GM21360 (cell line): ENCODE data around the gene ARL3.
"Not testable (repeated sequence)": the region's sequence is repeated elsewhere in the genome, so short reads cannot be mapped to it uniquely, and the experiment has no call there.

Source experiments
- ATAC-seq: cut with Tn5 transposase; IDR thresholded peaks from one replicate; pipeline ENCODE4 v1.9.1; 2021; ENCODE audit warnings: mild to moderate bottlenecking, moderate library complexity; ENCODE audit not compliant: unreplicated experiment

ARL3 gene

DNA sequence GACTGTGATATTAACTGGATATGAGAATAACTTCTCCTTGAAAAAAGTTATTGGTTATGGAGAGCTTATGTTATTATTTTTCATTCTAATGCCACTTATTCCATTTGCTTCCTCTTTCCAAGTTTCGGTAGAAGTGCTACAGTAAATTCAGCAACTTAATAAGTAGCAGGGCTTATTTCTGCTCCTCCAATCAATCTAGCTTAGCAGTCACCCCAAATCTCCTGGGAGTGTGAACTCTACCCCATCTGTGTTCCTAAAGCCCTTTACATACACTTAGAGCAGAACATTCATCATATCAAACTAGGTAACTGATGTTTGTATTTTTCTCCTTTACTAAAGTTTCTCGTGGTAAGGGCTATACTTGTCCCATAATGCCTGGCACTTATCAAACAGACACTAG lies 8.7 kb downstream of the ARL3 start:
- no peak for ATAC-seq

DNA sequence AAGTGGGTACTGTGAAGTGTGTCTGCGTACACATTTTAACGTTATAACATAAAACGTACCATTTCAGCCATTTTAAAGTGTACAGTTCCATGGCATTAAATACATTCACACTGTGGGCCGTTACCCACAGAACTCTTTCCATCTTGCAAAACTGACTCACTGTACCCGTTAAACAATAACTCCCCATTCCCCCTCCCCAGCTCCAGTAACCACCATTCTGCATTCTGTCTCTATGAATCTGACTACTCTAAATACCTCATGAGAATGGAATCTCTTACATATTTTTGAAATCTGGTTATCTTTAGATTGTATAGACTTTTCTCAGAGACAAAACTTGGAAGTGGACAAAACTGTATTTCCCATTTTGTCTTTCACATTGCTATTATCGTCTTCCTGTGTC lies 9.3 kb downstream of the ARL3 start:
- ATAC-seq = no peak

DNA sequence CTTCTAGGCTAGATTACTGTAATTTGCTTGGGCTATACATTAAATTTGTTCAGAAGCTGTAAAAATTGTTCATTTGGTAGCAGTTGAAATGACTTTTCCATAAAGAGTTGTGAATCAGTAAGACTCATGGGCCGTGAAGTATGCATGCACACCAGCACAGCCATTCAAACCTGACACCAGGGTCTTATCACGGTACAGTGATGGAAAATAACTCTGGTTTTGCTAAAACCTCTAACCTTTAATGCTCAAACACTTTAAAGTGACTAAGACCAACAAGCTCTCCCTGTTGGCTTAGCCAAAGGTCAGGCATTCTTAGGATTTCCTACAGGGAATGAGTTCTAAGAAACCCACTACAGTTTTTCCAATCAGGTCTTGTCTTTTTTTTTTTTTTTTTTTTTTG lies 11.5 kb downstream of the ARL3 start:
- ATAC-seq = no peak

DNA sequence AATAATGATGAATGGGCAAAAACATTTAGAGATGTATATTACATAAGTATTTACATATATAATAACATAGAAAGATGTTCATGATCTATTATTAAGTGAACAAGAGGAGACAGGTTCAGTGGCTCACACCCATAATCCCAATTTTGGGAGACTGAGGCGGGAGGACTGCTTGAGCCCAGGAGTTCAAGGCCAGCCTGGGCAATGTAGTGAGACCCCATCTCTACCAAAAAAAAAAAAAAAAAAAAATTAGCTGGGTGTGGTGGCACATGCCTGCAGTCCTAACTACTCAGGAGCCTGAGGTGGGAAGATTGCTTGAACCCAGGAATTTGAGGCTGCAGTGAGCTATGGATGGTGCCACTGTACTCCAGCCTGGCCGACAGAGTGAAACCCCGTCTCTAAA lies 12.4 kb downstream of the ARL3 start:
- no peak for ATAC-seq

DNA sequence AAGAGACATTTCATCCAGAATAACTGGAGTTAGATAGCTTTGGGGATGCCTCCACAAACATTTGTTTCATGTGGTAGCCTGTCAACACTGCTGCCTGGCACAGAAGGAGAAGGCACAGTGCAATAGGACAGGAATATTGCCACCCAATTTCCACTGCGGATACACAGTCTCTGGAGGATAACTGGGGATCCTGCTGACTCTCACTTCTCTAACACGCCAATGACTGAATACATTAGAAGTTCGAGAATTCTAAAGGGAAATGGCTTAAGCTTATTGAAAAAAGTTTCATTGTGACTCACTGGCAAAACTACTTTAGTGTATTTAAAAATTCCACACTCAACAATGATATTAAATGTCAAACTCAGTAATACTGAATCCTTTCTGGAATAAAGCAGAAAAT lies 12.9 kb downstream of the ARL3 start:
- ATAC-seq = no peak

DNA sequence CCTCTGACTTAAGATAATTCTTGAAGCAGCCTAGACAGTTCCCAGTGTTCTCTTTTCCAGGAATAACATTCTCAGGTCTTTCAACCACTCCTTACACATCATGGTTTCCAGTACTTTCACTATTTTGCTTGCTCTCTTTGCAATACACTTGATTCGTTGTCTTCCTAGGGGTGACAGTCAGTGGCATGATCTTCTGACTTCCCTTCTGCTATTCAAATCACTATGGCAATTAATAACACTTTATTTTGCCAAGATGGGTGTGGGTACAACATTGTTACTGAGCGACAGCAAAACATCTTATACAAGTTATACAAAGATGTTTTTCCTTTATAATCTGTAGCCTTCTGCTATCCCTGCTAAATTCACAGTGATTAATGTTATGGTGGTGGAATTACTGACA lies 15.3 kb downstream of the ARL3 start:
- ATAC-seq = no peak

DNA sequence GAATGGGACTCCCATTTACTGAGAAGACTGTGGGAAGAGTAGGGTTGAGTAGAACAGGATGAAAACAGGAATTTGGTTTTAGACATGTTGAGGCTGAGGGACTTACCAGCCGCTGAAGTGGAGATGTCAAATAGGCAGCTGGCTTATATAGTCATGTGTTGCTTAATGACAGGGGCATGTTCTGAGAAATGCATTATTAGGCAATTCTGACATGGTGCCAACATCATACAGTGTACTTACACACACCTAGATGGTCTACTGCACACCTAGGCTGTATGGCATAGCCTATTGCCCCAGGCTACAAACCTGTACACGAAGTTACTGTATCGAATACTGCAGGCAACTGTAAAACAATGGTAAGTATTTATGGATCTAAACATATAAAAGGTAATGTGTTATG lies 17.5 kb downstream of the ARL3 start:
- no peak for ATAC-seq

GRCh38 chr10:102695401-102695800 lies 18.8 kb downstream of the ARL3 start:
- ATAC-seq = not testable (repeated sequence)

DNA sequence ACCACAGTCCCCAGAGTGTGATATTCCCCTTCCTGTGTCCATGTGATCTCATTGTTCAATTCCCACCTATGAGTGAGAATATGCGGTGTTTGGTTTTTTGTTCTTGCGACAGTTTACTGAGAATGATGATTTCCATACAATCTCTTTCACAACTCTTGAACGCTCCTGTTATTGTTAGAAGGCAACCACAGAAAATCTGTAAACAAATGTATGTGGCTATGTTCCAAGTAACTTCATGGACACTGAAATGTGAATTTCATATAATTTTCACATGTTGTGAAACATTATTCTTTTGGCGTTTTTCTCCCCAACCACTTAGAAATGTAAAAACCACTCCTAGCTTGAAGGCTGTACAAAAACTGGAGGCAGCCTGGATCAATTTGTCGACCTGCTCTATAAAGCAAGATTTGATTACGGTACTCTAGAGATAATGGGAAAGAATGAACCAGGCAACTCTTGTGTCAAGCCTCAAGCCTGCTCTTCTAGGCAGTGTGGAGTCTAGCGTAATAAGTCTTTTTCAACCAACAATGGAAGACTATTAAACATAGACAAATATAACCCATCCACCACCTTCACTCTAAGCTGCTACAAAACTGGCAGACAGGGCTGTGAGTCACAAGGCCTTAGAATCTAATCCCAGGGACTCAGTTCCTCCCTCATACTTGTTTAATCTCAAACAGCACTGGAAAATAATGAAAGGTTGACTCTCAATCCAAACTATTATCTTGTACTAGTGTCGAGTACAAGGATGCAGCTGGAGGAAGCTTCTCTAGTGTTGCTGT lies 22.7 kb downstream of the ARL3 start:
- no peak for ATAC-seq

DNA sequence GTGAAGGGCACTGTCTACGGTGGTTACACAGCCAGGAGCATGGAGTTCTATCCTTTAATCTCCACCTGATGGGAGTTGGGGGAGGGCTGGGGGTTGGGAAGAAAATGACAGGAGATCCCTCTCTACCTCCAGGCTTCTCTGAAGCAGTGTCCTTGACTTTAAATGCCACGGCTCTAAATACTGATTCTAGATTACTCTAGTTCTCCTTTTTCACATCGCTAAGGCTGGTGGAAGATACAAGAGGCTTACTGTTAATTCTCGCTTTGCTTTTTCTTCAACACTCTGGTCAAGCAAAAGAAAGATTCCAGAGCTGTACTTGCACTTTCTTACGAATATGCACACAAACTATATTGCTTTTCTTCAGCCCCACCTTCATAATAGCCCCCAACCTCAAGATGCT lies 30.5 kb downstream of the ARL3 start:
- no peak for ATAC-seq

GRCh38 chr10:102682981-102683380 lies 31.2 kb downstream of the ARL3 start:
- no peak for ATAC-seq

DNA sequence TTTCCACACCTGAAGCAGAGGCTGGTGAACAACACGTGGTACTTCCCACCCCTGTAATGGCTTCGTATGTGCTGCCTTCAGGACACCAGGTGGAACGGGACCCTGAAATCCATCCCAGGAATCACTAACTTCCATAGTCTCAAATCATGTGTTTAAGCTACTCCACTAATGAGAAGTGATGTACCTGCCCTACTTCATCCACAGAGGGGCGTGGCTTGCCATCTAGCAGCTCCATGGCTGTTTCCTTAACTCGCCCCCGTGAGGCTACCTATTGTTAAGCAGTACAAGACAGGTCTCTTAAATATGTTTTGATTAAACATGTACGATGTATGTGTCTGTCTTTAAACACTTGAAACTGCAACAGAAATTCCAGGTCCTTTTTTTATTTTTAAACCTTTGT lies 31.8 kb downstream of the ARL3 start:
- ATAC-seq = no peak

GRCh38 chr10:102681696-102682095 lies 32.5 kb downstream of the ARL3 start:
- ATAC-seq = no peak

GRCh38 chr10:102679596-102679995 lies 34.6 kb downstream of the ARL3 start:
- no peak for ATAC-seq

- no peak for ATAC-seq
Observed at GRCh38 chr10:102678842-102679289, 35.3 kb downstream of the ARL3 start.

GRCh38 chr10:102678068-102678400 lies 36.2 kb downstream of the ARL3 start:
- ATAC-seq = no peak

- no peak for ATAC-seq
Observed at GRCh38 chr10:102677331-102678067, 36.7 kb downstream of the ARL3 start.

DNA sequence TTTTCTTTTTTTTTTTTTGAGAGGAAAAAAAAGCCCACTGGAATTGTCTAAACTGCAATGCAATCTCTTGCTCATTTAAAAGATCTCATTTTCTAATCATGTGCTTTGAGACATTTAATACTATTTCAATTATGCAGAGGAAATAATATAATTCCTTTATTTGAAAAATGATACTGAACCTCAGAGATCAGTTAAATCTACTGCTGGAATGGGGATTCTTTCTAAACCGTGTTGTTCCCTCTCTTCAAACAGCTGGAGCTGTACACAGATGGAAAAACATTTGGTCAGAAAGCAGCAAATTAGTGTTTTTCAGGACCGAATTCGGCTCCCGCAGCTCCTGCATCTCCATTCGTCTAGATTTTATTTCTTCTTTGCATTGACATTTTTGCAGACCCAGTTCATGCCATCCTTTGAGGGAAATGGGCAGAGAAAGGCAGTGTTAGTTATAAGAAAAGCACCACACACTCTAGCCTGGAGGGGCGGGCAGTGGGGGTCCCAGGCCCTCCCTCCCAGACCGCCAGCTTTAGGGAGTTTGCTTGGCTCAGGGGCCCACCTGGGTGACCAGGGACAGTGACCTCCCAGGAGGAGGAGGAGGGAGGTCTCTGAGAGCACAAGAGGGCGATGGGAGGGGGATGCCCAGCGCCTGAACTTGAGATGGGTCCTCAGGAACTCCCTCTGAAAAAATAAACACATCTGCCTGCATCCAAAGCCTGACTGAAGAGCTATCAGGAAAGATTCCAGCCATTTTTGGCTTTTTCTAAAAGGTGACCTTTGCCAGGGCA lies 37.5 kb downstream of the ARL3 start:
- ATAC-seq = no peak

DNA sequence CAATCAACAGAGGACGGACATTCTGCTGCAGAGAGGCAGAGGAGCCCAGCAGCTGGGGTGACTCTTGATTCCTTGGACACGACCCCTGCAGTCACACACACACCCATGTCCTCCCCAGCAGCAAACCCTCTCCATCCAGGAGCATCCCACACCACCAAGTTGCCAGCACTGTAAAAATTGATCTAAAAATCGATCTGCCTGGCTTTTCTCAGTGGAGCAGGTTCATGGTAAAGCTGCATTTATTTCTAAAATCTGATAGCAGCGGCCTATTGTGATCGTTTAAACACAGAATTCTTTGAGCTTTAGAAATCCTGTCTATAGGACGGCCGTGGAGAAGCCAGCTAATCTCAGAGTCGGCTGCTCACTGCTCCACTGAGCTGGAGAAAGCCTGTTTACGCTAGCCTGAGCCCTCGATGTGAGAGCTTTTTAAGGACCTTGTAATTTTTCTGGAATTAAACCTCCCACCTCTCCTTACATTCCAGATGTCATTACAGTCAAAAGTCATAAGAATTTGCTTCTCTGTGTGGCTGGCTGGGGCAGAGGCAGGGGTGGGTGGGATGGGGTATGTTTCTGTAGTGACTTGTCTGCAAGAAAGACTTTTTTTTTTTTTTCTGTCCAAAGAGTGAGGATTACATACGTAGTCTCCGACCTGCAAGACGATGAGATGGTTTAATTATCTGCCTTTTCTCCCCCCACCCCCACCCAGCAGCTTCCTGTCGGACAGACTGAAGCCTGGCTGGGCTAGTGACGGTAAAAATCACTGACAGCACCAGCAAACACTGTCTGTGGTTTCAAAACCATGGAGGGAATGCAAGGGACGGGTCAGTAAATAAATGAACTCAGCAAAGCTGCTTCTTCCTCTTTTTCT lies 38.3 kb downstream of the ARL3 start:
- no peak for ATAC-seq

DNA sequence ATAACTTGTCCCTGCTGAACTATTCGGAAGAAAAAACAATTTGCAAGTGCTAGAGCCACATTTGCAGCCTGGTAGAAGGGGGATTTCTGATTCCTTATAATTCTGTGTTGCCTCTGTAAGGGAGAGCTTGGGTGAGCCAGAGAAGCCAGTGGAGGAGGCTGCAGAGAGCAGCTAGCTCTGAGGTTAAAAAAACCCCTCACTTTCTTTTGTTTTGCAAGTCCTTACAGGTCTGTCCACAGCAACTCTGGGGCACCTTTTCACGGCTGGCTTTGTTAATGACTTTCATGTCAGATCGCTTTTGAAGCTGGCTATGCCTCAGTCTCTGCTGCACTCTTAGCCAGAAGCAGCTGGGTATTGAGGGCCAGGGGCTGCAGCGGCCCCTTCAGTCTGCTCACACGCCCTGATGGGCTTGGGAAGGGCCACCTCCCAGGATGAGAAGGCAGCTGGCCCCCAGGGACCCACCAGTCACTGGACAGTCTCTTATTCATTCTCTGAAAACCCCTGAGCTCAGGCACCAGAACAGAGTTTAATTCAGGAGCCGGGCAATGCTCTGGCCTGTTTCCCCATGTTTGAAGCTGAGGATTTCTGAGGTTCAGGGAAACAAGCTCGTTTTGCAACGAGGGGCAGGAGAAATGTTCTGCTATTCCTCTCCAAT lies 39.1 kb downstream of the ARL3 start:
- ATAC-seq = no peak
